ENCODE data around the gene LRRC2. TPM values are rescaled to one million over a fixed set of nuclear protein-coding genes. Genes with fewer than 3 reads are reported as not detected.
"Not testable (repeated sequence)": the region's sequence is repeated elsewhere in the genome, so short reads cannot be mapped to it uniquely, and the experiment has no call there.

Gene LRRC2
- total and polyA plus RNA-seq, 9 donors, result 1.1 to 4.1 (median 2.7) TPM

DNA sequence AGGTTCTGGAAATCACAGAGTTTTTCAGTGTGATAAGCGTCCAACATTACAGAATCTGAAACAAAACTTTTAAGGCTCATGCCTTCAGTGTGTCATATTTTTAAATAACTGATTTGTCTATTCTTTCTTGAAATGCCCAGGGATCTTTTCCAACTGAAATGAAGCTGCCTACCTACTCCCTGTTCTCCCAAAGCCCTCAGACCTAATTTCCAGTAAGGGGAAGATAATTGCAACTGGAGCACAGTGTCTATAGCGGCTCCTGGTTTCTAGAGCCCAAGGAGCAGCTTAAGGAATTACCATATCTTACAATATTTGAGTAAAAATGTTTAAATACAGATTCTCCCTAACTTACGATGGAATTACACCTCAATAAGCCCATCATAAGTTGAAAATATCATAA is 33.0 kb downstream of the LRRC2 start:
- H3K36me3 ChIP-seq (ENCODE audit: control insufficient read depth, insufficient read depth, low read length), result peaks cover 2% of the 10 kb centered on the region

GRCh38 chr3:46527239-46527638 is 38.9 kb downstream of the LRRC2 start:
- WGBS (ENCODE audit: insufficient coverage), result 66% methylated on average over 2 of the region's 5 CpGs
- H3K4me3 ChIP-seq (ENCODE audit: low read length), result no peak overlapping the region
- H3K9me3 ChIP-seq (replicated peaks; ENCODE audit: control insufficient read depth, low read depth, low read length), result no peaks in the 10 kb centered on the region
- no peak overlapping the region for H3K27ac ChIP-seq (ENCODE audit: low read length)
- H3K4me1 ChIP-seq (ENCODE audit: control insufficient read depth, insufficient read depth, low read length), result no peaks in the 10 kb centered on the region
- DNase-seq, result no peak
- no peaks in the 10 kb centered on the region for H3K27me3 ChIP-seq (ENCODE audit: control insufficient read depth, insufficient read depth, low read length)
- H3K36me3 ChIP-seq (ENCODE audit: control insufficient read depth, insufficient read depth, low read length), result peaks cover 2% of the 10 kb centered on the region

More for the DNA sequence above, 33.0 kb downstream of the LRRC2 start:
- no peaks in the 10 kb centered on the region for H3K27me3 ChIP-seq (ENCODE audit: control insufficient read depth, insufficient read depth, low read length)
- H3K9me3 ChIP-seq (replicated peaks; ENCODE audit: control insufficient read depth, low read depth, low read length), result no peaks in the 10 kb centered on the region
- H3K4me3 ChIP-seq (ENCODE audit: low read length), result no peak overlapping the region
- no CpG with 5 or more reads among the region's 3 CpGs for WGBS (ENCODE audit: insufficient coverage)
- H3K4me1 ChIP-seq (ENCODE audit: control insufficient read depth, insufficient read depth, low read length), result no peaks in the 10 kb centered on the region
- no peak for DNase-seq
- H3K27ac ChIP-seq (ENCODE audit: low read length), result no peak overlapping the region

- DNase-seq, result no peak
- Histone ChIP-seq H3K27me3 (ENCODE audit: control insufficient read depth, insufficient read depth, low read length) (no peaks in the 10 kb centered on the region), H3K4me3 (ENCODE audit: low read length) (no peak overlapping the region), H3K27ac (ENCODE audit: low read length) (no peak overlapping the region), H3K4me1 (ENCODE audit: control insufficient read depth, insufficient read depth, low read length) (no peaks in the 10 kb centered on the region), H3K9me3 (replicated peaks; ENCODE audit: control insufficient read depth, low read depth, low read length) (no peaks in the 10 kb centered on the region), H3K36me3 (ENCODE audit: control insufficient read depth, insufficient read depth, low read length) (no peaks in the 10 kb centered on the region)
- no CpG with 5 or more reads among the region's 3 CpGs for WGBS (ENCODE audit: insufficient coverage)
Observed at GRCh38 chr3:46524832-46525231, 41.3 kb downstream of the LRRC2 start.

GRCh38 chr3:46524008-46524407 is 42.1 kb downstream of the LRRC2 start:
- Histone ChIP-seq H3K27ac (ENCODE audit: low read length) (no peak overlapping the region), H3K4me1 (ENCODE audit: control insufficient read depth, insufficient read depth, low read length) (no peaks in the 10 kb centered on the region), H3K4me3 (ENCODE audit: low read length) (no peak overlapping the region), H3K9me3 (replicated peaks; ENCODE audit: control insufficient read depth, low read depth, low read length) (no peaks in the 10 kb centered on the region), H3K27me3 (ENCODE audit: control insufficient read depth, insufficient read depth, low read length) (no peaks in the 10 kb centered on the region), H3K36me3 (ENCODE audit: control insufficient read depth, insufficient read depth, low read length) (no peaks in the 10 kb centered on the region)
- DNase-seq, result no peak
- WGBS (ENCODE audit: insufficient coverage), result 76% methylated on average over 2 of the region's 3 CpGs

- no peak overlapping the region for H3K4me3 ChIP-seq (ENCODE audit: low read length)
- H3K27ac ChIP-seq (ENCODE audit: low read length), result no peak overlapping the region
- WGBS (ENCODE audit: insufficient coverage), result no CpG with 5 or more reads among the region's 2 CpGs
- H3K27me3 ChIP-seq (ENCODE audit: control insufficient read depth, insufficient read depth, low read length), result no peaks in the 10 kb centered on the region
- H3K4me1 ChIP-seq (ENCODE audit: control insufficient read depth, insufficient read depth, low read length), result no peaks in the 10 kb centered on the region
- H3K9me3 ChIP-seq (replicated peaks; ENCODE audit: control insufficient read depth, low read depth, low read length), result no peaks in the 10 kb centered on the region
- no peak for DNase-seq
- no peaks in the 10 kb centered on the region for H3K36me3 ChIP-seq (ENCODE audit: control insufficient read depth, insufficient read depth, low read length)
Observed at GRCh38 chr3:46523556-46523955, 42.5 kb downstream of the LRRC2 start.

DNA sequence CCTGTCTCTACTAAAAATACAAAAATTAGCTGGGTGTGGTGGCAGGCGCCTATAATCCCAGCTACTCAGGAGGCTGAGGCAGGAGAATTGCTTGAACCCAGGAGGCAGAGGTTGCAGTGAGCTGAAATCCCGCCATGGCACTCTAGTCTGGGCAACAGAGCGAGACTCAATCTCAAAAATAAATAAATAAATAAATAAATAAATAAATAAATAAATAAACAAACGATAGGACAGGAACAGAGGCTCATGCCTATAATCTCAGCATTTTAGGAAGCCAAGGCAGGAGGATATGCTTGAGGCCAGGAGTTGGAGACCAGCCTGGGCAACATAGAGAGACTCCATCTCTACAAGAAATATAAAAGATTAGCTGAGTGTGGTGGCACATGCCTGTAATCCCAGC is 43.9 kb downstream of the LRRC2 start:
- not testable (repeated sequence) for H3K4me1 ChIP-seq (ENCODE audit: control insufficient read depth, insufficient read depth, low read length); DNase-seq; H3K36me3 ChIP-seq (ENCODE audit: control insufficient read depth, insufficient read depth, low read length); H3K4me3 ChIP-seq (ENCODE audit: low read length); H3K27me3 ChIP-seq (ENCODE audit: control insufficient read depth, insufficient read depth, low read length); H3K9me3 ChIP-seq (replicated peaks; ENCODE audit: control insufficient read depth, low read depth, low read length); H3K27ac ChIP-seq (ENCODE audit: low read length)
- WGBS (ENCODE audit: insufficient coverage), result no CpG with 5 or more reads among the region's 4 CpGs

DNA sequence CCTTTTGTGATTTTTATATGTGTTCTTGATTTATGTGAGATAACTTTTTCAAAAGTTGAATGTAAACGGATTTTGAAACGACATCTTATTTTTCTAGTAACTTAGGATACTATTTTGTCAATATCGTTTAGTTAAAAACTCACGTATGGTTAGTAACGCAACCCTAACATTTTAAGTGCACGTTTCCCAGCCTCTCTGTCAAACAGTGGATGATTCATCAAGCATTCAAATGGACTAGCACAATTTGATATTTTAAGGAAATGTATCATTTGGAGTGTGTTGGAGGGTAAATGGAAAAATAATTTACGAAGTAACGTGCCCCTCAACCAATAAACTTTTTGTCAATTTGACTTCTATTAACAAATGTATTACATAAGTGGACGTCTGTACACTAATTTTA is 45.0 kb downstream of the LRRC2 start:
- no peak overlapping the region for H3K27ac ChIP-seq (ENCODE audit: low read length)
- no peak for DNase-seq
- peaks cover 3% of the 10 kb centered on the region for H3K36me3 ChIP-seq (ENCODE audit: control insufficient read depth, insufficient read depth, low read length)
- no peak overlapping the region for H3K4me3 ChIP-seq (ENCODE audit: low read length)
- H3K27me3 ChIP-seq (ENCODE audit: control insufficient read depth, insufficient read depth, low read length), result no peaks in the 10 kb centered on the region
- no peaks in the 10 kb centered on the region for H3K4me1 ChIP-seq (ENCODE audit: control insufficient read depth, insufficient read depth, low read length)
- no peaks in the 10 kb centered on the region for H3K9me3 ChIP-seq (replicated peaks; ENCODE audit: control insufficient read depth, low read depth, low read length)
- WGBS (ENCODE audit: insufficient coverage), result 100% methylated on average over 1 of the region's 9 CpGs

GRCh38 chr3:46520531-46520930 is 45.6 kb downstream of the LRRC2 start:
- H3K27ac ChIP-seq (ENCODE audit: low read length), result no peak overlapping the region
- no peaks in the 10 kb centered on the region for H3K9me3 ChIP-seq (replicated peaks; ENCODE audit: control insufficient read depth, low read depth, low read length)
- no peak for DNase-seq
- no peak overlapping the region for H3K4me3 ChIP-seq (ENCODE audit: low read length)
- H3K36me3 ChIP-seq (ENCODE audit: control insufficient read depth, insufficient read depth, low read length), result peaks cover 3% of the 10 kb centered on the region
- H3K27me3 ChIP-seq (ENCODE audit: control insufficient read depth, insufficient read depth, low read length), result no peaks in the 10 kb centered on the region
- WGBS (ENCODE audit: insufficient coverage), result 100% methylated on average over 2 of the region's 3 CpGs
- no peaks in the 10 kb centered on the region for H3K4me1 ChIP-seq (ENCODE audit: control insufficient read depth, insufficient read depth, low read length)

GRCh38 chr3:46519952-46520351 is 46.1 kb downstream of the LRRC2 start:
- Histone ChIP-seq H3K27ac (ENCODE audit: low read length) (no peak overlapping the region), H3K36me3 (ENCODE audit: control insufficient read depth, insufficient read depth, low read length) (peaks cover 3% of the 10 kb centered on the region), H3K9me3 (replicated peaks; ENCODE audit: control insufficient read depth, low read depth, low read length) (no peaks in the 10 kb centered on the region), H3K27me3 (ENCODE audit: control insufficient read depth, insufficient read depth, low read length) (no peaks in the 10 kb centered on the region), H3K4me3 (ENCODE audit: low read length) (no peak overlapping the region), H3K4me1 (ENCODE audit: control insufficient read depth, insufficient read depth, low read length) (no peaks in the 10 kb centered on the region)
- no peak for DNase-seq
- WGBS (ENCODE audit: insufficient coverage), result no CpG with 5 or more reads among the region's 2 CpGs

- WGBS (ENCODE audit: insufficient coverage), result 95% methylated on average over 2 of the region's 2 CpGs
- Histone ChIP-seq H3K27me3 (ENCODE audit: control insufficient read depth, insufficient read depth, low read length) (no peaks in the 10 kb centered on the region), H3K9me3 (replicated peaks; ENCODE audit: control insufficient read depth, low read depth, low read length) (no peaks in the 10 kb centered on the region), H3K4me1 (ENCODE audit: control insufficient read depth, insufficient read depth, low read length) (no peaks in the 10 kb centered on the region), H3K27ac (ENCODE audit: low read length) (no peak overlapping the region), H3K36me3 (ENCODE audit: control insufficient read depth, insufficient read depth, low read length) (peaks cover 3% of the 10 kb centered on the region), H3K4me3 (ENCODE audit: low read length) (no peak overlapping the region)
- DNase-seq, result no peak
Observed at GRCh38 chr3:46517784-46518181, 48.3 kb downstream of the LRRC2 start.

DNA sequence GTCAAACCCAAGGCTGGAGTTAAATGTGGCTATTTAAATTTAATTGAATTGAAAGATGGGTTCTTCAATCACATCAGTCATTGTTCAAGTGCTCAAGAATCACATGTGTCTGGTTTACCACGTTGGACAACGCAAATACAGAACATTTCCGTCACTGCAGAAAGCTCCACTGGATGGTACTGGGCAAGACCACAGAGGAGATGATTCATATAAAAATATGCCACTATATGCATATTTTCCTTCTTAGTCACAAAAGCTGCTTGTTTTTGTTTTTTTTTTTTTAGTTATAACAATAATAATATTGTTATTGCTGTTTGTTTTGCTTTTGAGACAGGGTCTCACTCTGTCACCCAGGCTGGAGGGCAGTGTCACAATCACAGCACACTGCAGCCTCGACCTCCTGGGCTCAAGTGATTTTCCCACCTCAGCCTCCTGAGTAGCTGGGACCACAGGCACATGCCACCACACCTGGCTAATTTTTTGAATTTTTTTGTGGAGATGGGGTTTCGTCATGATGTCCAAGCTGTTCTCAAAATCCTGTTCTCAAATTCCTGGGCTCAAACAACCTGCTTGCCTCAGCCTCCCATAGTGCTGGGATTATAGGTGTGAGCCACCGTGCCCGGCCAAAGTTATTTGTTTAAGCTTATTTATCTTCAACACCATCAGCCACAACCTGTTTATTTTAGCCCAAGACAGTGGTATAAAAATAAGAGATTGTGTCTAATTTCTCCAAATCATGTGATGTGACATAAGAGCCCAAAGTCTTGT is 48.9 kb downstream of the LRRC2 start:
- H3K27ac ChIP-seq (ENCODE audit: low read length), result no peak overlapping the region
- no peaks in the 10 kb centered on the region for H3K27me3 ChIP-seq (ENCODE audit: control insufficient read depth, insufficient read depth, low read length)
- H3K36me3 ChIP-seq (ENCODE audit: control insufficient read depth, insufficient read depth, low read length), result peaks cover 3% of the 10 kb centered on the region
- no peak overlapping the region for H3K4me3 ChIP-seq (ENCODE audit: low read length)
- DNase-seq, result no peak
- H3K9me3 ChIP-seq (replicated peaks; ENCODE audit: control insufficient read depth, low read depth, low read length), result no peaks in the 10 kb centered on the region
- no peaks in the 10 kb centered on the region for H3K4me1 ChIP-seq (ENCODE audit: control insufficient read depth, insufficient read depth, low read length)
- WGBS (ENCODE audit: insufficient coverage), result no CpG with 5 or more reads among the region's 7 CpGs
